Urothelium cell line (cell line): ENCODE measurements around the gene TBC1D4.
A peak's percentile ranks its signal among the peaks of the same experiment; 100 is the strongest.
"Not testable (repeated sequence)": the region's sequence is repeated elsewhere in the genome, so short reads cannot be mapped to it uniquely, and the experiment has no call there.

Experiments used
- DNase-seq: peaks from one replicate; pipeline ENCODE4 v3.0.0; 2011; ENCODE audit warnings: low spot score, mixed read lengths
- FAIRE-seq: peaks from 2 replicates; lab custom pipeline; 2011; peaks lifted over from hg19 to GRCh38; lab: Jason Lieb, UNC

TBC1D4 gene

DNA sequence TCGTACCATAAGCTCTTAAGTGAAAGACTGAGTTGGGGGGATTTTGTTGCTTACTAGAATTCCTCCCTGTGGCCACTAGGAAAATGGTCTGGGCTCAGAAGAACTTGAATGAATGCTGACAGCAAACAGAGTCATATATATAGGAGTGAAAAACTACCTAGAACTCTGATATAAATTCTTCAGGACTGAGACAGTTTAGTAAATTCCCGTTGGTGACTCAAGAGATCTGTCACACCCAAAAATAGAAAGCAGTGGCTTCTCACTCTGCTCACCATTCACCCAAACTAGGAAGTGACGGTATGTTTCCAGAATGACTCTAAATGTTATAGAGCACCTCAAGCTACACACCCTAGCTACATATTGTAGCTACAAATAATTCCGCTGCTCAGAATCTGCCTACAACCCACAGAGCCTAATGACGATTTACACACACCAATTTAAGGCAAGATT lies 116.2 kb downstream of the TBC1D4 start:
- DNase-seq (peak; percentile 40), FAIRE-seq (no peak)

DNA sequence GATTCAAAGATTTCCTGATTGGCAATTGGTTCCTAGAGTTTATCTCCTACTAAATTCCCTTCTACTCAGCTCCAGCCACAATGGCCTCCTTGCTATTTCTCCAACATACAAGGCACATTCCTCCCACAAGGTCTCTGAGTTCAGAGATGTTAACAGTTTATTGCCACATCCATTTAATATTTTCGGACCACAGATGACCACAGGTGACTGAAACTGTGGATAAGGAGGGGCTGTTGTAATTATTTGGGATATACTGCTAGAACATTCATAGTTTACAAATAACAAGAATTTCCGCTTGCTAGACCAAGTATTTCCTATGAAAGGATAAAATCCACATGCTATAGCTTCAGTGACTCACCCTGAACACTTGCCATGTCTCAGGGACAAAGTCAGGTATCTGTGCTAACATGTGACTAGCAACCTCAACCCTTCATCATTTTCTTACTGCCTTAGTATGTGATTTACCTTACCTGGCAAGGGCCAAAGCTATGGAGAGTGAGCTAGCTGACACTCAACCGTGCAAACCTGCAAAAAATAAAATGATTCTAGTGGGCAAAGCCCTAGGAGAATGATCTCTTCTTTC lies 117.7 kb downstream of the TBC1D4 start:
- no peak for FAIRE-seq

DNA sequence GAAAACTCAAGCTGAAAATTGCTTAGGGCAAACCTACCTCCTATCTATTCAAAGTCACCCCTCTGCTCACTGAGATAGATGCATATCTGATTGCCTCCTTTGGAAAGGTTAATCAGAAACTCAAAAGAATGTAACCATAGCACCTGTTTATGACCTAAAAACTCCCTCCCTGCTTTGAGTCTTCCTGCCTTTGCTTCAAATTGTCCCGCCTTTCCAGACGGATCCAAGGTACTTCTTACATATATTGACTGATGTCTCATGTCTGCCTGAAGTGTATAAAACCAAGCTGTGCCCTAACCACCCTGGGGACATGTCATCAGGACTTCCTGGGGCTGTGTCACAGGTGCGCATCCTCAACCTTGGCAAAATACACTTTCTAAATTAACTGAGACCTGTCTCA lies 118.6 kb downstream of the TBC1D4 start:
- DNase-seq = no peak
- FAIRE-seq = no peak

More for the DNA sequence above, 117.7 kb downstream of the TBC1D4 start:
- no peak for DNase-seq

DNA sequence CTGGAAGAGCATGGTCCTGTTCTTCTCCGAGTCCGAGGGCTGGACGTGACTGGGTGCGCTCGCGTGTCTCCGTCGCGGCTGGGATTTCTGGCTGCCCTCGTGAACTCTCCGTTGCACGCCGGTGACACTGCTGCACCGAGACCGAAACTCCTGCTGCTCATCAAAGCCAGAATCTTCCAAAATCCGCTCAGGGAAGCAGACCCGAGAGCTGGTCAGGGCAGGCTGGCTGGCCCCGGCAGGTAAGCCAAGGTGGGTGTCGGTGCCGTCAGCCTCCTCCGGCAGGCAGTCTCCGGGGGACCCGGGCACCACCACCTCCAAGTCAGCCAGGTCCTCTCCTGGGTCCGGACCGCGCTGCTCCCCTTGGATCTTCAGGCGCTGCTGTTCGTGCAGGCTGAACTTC lies 119.9 kb downstream of the TBC1D4 start:
- FAIRE-seq = no peak
- DNase-seq = no peak

DNA sequence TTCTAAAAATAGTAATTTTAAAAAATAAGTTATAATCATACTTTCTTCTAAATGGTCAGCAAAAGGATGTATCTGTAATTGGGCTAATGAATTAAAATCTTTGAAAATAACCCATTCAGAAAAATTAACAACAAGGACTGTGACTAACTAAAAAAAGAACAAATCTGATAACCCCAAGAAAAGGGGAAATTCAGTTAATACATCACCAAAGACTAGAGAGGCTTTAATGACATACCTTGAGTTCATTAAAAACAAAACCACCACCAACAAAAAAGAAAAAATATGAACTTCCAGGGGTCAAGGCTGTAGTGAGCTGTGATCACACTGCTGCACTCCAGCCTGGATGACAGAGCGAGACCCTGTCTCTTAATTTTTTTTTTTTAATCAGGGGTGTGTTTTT lies 121.8 kb downstream of the TBC1D4 start:
- DNase-seq (no peak), FAIRE-seq (no peak)

DNA sequence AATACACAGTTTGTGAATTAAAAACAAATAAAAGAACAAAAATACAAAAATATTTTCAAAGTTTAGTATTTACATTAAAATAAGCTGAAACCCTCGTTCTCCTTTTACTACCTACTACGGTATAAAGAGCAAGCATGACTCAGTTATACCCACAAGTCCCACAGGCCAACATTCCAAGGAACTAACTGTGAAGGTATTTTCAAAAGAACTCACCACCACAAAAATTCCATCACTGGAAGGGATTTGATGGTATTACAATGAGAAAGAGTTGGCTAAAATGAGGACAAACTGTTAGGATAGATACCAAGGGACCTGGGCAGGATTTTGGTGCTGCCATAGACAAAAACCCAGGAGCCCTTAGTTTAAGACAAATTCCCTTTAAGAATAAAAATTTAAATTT lies 122.7 kb downstream of the TBC1D4 start:
- FAIRE-seq (no peak), DNase-seq (peak; percentile 70)

DNA sequence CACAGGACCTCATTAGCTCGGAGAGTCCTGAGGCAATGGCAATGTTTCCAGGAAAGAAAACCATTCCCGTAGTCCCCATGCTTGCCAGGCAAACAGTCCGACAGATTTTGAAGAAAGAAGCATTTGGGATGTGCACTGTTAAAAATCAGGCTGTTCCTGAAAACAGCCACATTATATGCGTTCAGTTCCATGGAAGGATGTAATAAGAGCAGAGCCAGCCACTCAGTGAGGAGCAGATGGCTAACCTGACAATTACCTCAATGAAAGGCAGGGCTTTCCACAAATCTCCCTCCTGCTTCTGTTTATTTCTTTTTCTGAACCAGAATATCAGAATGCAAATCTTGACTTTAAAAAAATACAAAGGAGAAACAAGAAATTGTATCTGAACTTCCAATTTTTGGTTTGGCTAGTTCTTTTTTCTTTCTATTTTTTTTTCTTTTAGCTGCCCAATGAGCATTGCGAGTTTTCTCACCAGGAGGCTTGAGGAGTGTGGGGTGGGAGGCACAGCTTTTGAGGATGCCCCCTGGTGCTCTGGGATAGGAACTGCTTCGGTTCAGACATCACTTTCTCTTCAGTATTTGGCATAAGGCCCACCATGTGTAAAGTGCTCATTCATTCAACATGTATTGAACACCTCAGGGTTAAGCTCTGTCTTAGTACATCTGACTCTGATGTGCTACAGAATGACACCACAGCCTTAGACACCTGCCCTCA lies 124.2 kb downstream of the TBC1D4 start:
- FAIRE-seq = no peak
- peak; percentile 37 for DNase-seq

DNA sequence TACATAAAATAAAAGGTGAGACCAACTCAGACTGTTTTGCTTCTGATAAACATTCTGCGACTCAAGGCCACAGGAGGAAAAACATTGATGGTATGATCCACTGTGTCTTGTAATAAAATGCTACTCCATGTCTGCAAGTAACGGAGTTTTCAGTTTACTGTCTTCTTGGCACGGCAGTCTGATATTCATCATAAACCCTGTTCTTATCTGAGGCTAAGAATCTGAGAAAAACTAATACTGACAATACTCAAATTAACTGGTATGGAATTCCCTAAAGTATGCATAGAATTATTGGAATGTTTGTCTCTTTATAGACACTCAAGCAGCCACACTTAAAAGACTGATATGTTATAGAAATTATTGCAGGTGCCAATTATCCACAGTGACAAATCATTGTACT lies 125.5 kb downstream of the TBC1D4 start:
- DNase-seq = no peak
- no peak for FAIRE-seq

DNA sequence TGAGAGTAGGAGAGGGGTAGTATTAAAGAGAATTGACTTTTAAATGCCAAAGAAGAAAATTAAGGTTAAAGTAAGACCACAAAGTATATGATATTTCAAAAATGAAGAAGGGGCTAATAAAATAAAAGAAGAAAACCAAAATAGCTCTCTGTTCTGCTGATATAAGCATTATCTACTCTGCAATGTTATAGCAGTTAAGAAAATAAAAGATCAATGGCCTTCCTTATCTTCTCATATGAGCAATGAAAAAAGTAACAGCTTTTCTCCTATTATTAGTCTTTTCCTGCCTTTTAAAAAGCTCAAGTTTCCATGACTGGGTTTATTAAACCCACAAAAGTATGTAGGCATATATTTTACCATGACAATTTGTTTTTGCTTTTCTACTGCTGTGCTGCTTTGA lies 126.4 kb downstream of the TBC1D4 start:
- FAIRE-seq = no peak
- DNase-seq = no peak

DNA sequence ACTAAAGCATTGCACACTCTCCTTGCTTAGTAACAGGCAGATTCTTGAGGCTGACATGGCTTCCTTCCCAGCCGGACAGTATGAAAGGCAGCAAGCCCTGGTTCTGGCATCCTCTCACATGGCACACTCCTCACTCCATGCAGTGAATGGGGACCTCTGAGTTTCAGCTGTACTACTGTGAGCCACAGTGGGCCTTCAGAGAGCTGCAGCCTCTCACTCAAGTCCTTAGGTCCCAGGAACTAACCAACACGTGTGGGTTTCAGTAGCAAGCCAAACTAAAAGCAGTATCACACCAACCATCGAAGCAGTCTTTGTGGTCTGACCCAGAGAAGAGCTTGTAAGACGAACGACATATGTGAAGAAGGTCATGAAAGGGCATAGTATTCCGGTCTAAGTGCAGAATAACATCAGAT lies 128.2 kb downstream of the TBC1D4 start:
- DNase-seq (no peak), FAIRE-seq (no peak)

DNA sequence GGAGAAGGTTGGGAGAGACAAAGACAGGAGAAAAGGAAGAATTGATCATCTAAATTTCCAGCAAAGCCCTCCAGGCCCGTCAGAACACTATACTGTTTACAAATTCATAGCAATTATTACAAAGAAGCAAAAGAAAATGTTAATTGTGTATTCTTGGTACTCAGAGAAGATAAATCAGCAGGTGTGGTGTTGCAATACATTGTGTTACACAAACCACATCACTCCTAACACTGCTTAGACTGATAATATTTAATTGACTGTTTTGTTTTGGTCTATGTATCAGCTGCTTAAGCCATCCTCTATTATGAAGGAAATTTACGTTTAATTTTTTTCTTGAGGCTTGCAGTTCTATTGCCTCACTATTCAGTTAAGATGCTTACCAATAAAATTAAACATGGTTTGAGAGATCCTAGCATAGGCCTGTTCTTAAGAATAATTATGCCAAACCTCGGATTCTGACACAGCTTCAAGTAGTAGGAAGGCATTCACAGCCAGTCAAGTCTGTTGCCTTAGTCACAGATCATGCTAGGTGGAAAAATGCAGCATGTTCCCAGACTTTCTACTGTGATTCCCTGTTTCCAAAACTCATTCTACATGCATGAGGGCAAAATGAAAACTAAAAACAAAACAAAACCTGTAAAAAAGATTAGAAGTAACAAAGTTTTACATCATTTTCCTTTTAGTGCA lies 129.2 kb downstream of the TBC1D4 start:
- FAIRE-seq (no peak), DNase-seq (no peak)

DNA sequence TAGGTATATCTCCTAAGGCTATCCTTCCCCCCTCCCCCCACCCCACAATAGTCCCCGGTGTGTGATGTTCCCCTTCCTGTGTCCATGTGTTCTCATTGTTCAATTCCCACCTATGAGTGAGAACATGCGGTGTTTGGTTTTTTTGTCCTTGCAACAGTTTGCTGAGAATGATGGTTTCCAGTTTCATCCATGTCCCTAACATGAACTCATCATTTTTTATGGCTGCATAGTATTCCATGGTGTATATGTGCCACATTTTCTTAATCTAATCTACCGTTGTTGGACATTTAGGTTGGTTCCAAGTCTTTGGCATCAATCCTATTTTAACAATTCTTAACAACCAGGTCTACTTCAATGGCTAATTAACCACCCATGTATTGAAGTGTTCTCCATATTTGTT lies 130.4 kb downstream of the TBC1D4 start:
- not testable (repeated sequence) for FAIRE-seq, DNase-seq

DNA sequence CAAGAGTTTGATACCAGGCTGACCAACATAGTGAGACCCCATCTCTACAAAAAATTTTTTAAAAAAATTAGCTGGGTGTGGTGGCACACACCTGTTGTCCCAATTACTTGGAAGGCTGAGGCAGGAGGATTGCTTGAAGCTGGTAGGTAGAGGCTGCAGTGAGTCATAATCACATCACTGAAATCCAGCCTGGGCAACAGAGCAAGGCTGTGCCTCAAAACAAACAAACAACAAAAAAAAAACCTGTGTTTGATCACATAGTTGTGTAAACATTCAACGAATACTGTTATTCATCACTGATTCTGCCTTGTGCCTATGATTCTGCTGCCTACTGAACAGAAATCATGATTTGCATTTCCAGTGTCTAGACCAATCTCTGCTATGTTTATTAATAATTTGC lies 134.0 kb downstream of the TBC1D4 start:
- no peak for FAIRE-seq
- no peak for DNase-seq

DNA sequence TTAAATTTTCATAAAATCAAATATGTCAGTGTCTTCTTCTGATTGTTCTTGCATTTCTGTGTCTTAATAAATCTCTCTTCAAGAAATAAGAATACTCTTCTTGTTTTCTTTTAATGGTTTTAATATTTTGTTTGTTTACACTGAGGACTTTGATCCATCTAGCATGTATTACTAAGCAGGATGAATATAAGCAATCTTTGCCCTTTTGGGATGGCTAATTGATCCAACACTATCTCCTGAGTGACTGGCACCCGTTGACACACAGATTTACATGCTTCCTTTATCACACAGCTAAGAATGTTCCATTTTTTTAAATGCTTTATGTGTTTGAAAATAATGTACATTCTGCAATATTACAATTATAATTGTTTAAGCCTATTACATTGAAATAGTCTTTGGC lies 134.5 kb downstream of the TBC1D4 start:
- FAIRE-seq (no peak), DNase-seq (no peak)

DNA sequence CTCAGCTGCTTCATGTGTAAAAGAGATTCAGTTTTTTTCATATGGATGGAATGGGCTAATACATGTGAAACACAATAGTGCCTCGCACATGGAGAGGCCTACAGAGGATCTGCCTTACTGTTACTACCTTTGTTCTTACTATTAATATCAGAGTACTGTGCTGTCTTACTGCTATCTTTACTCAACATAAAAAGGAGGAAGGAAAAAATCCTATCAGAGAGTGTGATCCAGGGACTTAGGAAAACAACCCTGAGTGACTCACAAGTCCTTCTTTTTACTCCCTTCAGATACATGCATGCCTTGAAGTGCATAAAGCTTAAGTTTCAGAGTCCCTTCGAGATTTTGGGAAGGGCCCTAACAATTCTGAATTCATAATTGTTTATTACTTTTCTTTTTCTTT lies 136.8 kb downstream of the TBC1D4 start:
- no peak for FAIRE-seq

DNA sequence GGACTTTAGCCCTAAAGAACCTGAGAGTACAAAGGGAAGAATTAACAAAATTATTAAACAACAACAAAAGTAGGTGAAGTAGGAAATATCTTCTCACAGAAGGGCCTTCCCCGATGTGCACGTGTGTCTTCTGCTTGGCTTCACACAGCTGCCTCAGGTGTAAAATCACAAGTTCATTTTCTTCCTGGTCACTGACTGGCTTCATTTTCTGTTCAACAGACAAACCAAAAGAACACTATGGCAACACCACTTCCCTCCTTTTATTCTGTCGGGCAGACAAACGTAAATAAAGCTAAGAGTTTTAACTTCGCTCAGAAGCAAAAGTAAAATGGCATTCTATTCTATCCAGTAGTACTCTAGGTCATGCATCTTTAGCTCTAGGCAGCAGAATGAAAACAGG lies 140.9 kb downstream of the TBC1D4 start:
- DNase-seq = no peak
- no peak for FAIRE-seq

More for the DNA sequence above, 136.8 kb downstream of the TBC1D4 start:
- DNase-seq = no peak

DNA sequence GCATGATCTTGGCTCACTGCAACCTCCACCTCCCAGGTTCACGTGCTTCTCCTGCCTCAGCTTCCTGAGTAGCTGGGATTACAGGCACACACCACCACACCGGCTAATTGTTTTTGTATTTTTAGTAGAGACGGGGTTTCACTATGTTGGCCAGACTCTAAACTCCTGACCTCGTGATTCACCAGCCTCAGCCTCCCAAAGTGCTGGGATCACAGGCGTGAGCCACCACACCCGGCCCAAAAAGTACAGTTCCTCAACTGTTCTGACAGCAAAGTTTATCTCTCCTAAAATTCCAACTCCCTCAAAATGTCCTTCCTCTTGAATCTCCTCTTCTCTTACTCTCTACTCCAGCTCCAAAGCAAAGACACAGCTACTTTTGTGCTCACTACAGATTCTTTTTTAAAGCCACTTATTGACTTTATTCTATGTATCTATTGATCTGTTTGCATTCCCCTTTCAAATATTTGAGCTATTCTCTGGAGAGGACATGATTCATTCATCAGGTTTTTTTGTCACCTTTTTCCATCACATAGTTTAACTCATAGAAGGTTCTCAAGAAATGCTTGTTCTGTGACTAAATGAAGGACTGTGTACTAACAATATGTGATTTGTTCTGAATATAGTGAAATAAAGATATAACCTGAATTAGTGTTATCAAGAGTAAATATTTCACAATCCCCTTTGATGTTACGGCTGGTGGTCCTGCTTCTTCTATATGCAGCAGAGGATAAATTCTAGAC lies 142.2 kb downstream of the TBC1D4 start:
- FAIRE-seq (no peak), DNase-seq (no peak)

DNA sequence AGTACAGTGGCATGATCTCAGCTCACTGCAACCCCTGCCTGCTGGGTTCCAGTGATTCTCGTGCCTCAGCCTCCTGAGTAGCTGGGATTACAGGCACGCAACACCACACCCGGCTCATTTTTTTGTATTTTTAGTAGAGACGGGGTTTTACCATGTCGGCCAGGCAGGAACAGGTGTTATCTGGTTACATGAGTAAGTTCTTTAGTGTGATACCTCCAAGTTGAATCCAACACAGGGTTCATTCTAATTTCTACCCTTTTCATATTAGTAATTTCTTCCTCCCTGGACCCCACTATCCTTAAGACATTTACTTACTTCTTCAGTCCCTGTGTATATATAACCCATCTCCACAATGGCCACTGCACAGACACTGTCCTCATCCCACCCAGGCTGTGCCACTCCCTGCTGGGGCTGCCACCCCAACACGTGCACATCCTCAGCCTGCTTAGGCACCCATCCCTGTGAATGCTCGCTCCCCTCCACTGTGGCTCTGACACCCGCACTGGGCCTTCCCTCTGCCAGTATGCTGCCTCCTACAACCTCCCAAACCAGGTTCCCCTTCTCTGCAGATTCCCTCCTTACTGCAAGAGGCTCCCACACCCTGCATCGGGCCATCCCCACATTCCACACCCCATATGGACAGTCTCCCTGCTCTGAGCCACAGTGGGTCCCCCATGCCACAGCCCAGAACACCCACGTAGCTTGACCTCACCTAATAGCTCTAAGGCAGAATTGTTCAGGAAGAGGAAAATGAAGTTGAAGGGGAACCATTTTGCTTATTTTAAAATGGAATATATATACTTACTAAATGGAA lies 147.1 kb downstream of the TBC1D4 start:
- DNase-seq (no peak), FAIRE-seq (no peak)

DNA sequence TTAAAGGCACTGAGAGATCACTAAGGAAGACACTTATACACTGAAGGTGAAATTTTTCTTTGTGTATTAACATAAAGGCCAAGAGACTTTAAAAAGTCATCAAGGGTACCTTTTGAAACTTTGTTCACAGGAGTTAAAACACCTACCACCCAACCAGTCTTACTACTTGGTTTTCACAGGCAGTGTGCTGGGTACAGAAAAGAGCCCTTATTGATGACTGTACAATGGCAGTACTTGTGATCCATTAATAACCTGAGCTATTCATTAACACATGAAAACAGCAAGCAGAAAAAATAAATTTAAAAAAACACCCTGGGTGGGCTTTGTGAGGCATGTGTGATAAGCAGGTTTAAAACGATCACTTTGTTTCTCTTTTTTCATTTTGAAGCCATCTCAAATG lies 148.9 kb downstream of the TBC1D4 start:
- no peak for FAIRE-seq
- DNase-seq = no peak

DNA sequence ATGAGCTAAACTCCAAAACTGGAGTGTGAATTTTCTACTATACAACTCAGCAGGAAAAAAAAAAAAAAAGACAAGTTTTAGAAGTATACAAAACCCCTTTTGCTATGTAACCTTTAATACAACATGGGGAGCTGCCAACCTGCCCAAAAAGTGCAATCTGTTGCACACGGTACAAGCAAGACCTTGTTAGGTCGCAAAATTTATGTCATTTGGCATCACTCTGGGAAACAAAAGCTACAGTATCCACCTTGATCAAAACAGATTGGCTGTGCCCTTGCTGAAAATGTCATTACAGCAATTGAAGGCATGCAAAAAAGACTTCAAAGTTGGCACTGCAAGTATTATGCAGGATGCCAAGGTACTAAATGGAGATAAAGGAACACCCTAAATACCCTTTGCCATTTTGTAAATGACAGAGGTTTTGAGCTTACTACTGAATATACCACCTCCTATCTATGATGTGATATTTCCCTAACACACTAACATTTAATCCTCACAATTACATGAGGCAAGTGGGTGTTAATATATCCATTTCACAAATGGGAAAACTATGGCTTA lies 150.1 kb downstream of the TBC1D4 start:
- no peak for FAIRE-seq

More for the DNA sequence above, 150.1 kb downstream of the TBC1D4 start:
- DNase-seq = no peak
